Calu3 (cell line): Measurements from ENCODE around the gene TMEM256. TPM values are rescaled to one million over a fixed set of nuclear protein-coding genes. Genes with fewer than 3 reads are reported as not detected.
A peak's percentile ranks its signal among the peaks of the same experiment; 100 is the strongest.

Experiments used
- BruUV-seq: library from RNA; stranded (reverse); fragments of 400-500 nt; replicated peaks from 2 replicates; lab custom pipeline; 2021; lab: Mats Ljungman, UMichigan
- CTCF ChIA-PET: fragments of 300-600 bp; sonication (Branson Sonifier 250); formaldehyde crosslinking; loops from one replicate; lab custom pipeline; 2022; ENCODE audit warnings: antibody characterized with exemption; lab: Charles Lee
- DNase-seq: peaks from one replicate; pipeline ENCODE4 v3.0.0; 2022
- H3K27ac Mint-ChIP-seq: one replicate; pipeline ENCODE4 v1.8.0; 2022; ENCODE audit warnings: mixed read lengths; ENCODE audit not compliant: unreplicated experiment
- H3K27me3 Mint-ChIP-seq: one replicate; pipeline ENCODE4 v1.8.0; 2022; ENCODE audit warnings: mixed read lengths; ENCODE audit not compliant: unreplicated experiment
- H3K36me3 Mint-ChIP-seq: one replicate; pipeline ENCODE4 v1.8.0; 2022; ENCODE audit warnings: mild to moderate bottlenecking, moderate library complexity, mixed read lengths; ENCODE audit not compliant: insufficient read depth, unreplicated experiment
- H3K4me1 Mint-ChIP-seq: one replicate; pipeline ENCODE4 v1.8.0; 2022; ENCODE audit warnings: mild to moderate bottlenecking, low read depth, mixed read lengths; ENCODE audit not compliant: unreplicated experiment
- H3K4me3 Mint-ChIP-seq: one replicate; pipeline ENCODE4 v1.8.0; 2022; ENCODE audit warnings: mild to moderate bottlenecking, low read depth, moderate library complexity, mixed read lengths; ENCODE audit not compliant: unreplicated experiment
- H3K9me3 Mint-ChIP-seq: one replicate; pipeline ENCODE4 v1.8.0; 2022; ENCODE audit warnings: low read depth, mixed read lengths; ENCODE audit not compliant: unreplicated experiment
- intact Hi-C: fragments of 100-400 bp; cut with micrococcal nuclease; formaldehyde crosslinking; loops from one replicate; pipeline ENCODE4 v1.10.0; 2022; ENCODE audit not compliant: unreplicated experiment
- total RNA-seq: library from RNA; stranded (reverse); gene quantifications from 2 replicates; pipeline ENCODE4 v1.2.3, GENCODE V29; 2022
- TF ChIP-seq, protein P1 (sequence below): fragments of 200-600 bp; IDR thresholded peaks from one replicate; pipeline ENCODE4 v1.8.0; 2022; ENCODE audit warnings: antibody characterized with exemption; ENCODE audit not compliant: unreplicated experiment

The TMEM256 gene
- total RNA-seq, 1 experiment from 2014 or later, result 47.8 TPM

GRCh38 chr17:7406235-7406825 lies 2.4 kb upstream of the TMEM256 start:
- intact Hi-C loops, result no loop called here
- TF ChIP-seq, protein P1, sequence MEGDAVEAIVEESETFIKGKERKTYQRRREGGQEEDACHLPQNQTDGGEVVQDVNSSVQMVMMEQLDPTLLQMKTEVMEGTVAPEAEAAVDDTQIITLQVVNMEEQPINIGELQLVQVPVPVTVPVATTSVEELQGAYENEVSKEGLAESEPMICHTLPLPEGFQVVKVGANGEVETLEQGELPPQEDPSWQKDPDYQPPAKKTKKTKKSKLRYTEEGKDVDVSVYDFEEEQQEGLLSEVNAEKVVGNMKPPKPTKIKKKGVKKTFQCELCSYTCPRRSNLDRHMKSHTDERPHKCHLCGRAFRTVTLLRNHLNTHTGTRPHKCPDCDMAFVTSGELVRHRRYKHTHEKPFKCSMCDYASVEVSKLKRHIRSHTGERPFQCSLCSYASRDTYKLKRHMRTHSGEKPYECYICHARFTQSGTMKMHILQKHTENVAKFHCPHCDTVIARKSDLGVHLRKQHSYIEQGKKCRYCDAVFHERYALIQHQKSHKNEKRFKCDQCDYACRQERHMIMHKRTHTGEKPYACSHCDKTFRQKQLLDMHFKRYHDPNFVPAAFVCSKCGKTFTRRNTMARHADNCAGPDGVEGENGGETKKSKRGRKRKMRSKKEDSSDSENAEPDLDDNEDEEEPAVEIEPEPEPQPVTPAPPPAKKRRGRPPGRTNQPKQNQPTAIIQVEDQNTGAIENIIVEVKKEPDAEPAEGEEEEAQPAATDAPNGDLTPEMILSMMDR, result no peak
- peaks cover 9% of the 10 kb centered on the region for H3K4me1 Mint-ChIP-seq
- H3K4me3 Mint-ChIP-seq, result peak overlapping the region; percentile 76
- CTCF ChIA-PET, result no interaction called here
- no peak for DNase-seq
- H3K36me3 Mint-ChIP-seq, result peaks cover 38% of the 10 kb centered on the region
- H3K27me3 Mint-ChIP-seq, result peaks cover 17% of the 10 kb centered on the region
- peak overlapping the region; percentile 23 for H3K27ac Mint-ChIP-seq
- BruUV-seq, result no TSS peak
- no peaks in the 10 kb centered on the region for H3K9me3 Mint-ChIP-seq

DNA sequence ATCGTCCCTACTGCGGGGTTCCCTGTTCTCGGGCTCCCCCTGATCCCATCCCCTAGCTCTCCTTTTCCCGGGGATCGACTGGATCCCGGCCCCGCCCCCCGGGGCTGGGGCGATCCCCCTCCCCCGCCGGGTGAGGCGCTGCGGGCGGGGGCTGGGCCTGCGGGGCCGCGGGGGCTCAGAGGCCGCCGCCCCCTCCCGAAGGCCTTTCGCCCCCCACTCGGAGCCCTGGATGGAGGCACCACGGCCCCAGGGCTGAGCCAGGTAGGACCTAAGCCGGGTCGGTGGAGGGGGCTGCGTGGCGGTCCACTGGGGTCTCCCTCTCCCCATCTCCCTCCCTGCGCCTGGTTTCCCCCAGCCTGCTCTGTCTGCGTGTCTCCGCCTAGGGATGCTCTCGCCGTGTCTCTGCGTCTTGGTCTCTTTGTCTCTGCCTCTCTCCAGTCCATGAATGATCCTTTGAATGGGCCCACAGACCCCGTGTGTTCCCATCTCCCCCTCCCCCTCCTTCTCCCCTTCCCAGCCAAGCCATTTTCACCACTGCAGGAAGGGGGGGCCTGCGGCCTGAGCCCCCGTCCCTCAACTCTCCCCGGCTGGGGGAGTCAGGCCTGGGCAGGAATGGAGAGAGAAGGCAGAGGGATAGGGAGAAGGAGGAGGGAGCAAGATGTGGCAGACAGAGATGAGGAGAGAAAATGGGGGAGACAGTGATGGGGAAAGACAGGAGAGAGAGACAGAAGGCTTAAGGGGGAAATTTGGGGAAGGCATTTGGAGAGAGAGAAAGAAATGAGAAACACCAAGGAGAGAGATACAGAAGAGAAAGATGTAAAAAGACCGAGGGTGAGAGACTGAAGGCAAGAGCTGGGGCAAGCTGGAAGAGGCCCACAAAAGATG lies 1.7 kb upstream of the TMEM256 start:
- CTCF ChIA-PET, result no interaction called here
- peak overlapping the region; percentile 76 for H3K4me3 Mint-ChIP-seq
- TF ChIP-seq, protein P1, result no peak
- peaks cover 9% of the 10 kb centered on the region for H3K4me1 Mint-ChIP-seq
- BruUV-seq, result no TSS peak
- peaks cover 39% of the 10 kb centered on the region for H3K36me3 Mint-ChIP-seq
- DNase-seq, result no peak
- peak overlapping the region; percentile 23 for H3K27ac Mint-ChIP-seq
- H3K9me3 Mint-ChIP-seq, result no peaks in the 10 kb centered on the region
- intact Hi-C loops, result no loop called here
- peaks cover 17% of the 10 kb centered on the region for H3K27me3 Mint-ChIP-seq

DNA sequence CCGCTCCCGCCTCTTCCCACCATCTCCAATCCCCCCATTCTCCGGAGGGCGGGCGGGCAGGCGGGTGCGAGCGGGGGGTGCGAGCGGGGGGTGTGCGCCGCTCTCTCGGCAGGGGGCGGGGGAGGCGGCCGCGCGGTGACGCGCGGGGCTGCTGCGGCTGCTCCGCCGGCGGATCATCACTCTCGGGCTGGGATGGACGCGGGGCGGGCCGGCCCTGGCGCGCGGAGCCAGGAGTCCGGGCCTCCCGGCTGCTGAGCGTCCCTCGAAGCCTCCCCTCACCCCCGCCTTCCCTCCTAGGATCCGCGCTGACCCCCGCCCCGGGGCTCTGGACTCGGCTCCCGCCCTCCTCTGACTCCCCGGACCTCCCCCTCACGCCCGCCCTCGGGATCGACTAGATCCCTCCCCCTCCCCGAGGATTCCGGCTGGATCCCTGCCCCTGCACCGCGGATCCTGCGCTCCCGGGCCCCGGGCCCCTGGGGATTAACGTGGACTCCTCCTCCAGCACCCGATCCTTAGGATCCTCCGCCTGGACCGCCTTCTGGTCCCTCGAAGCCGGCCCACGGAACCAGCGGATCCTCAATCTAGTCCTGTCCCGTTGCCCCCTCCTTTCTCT lies 946 bp upstream of the TMEM256 start:
- H3K4me1 Mint-ChIP-seq, result peaks cover 9% of the 10 kb centered on the region
- H3K27ac Mint-ChIP-seq, result peak overlapping the region; percentile 50
- CTCF ChIA-PET, result interaction anchor here (0.6 to 1.4 kb wide), 8 partner anchors 11 to 294 kb away, joined by 3 to 7 read pairs (median 4); partner anchors contain the start of gene PLSCR3
- peaks cover 17% of the 10 kb centered on the region for H3K27me3 Mint-ChIP-seq
- DNase-seq, result peak; percentile 41
- H3K4me3 Mint-ChIP-seq, result peak overlapping the region; percentile 76
- H3K36me3 Mint-ChIP-seq, result peaks cover 39% of the 10 kb centered on the region
- TF ChIP-seq, protein P1, result no peak
- no peaks in the 10 kb centered on the region for H3K9me3 Mint-ChIP-seq
- intact Hi-C loops, result no loop called here
- no TSS peak for BruUV-seq

GRCh38 chr17:7403727-7403976 lies 245 bp downstream of the TMEM256 start:
- Mint-ChIP-seq H3K4me3 (peak overlapping the region; percentile 76), H3K4me1 (peaks cover 9% of the 10 kb centered on the region), H3K9me3 (no peaks in the 10 kb centered on the region), H3K27ac (peak overlapping the region; percentile 50), H3K36me3 (peaks cover 39% of the 10 kb centered on the region), H3K27me3 (peaks cover 17% of the 10 kb centered on the region)
- BruUV-seq, result no TSS peak
- no peak for DNase-seq
- intact Hi-C loops, result no loop called here
- CTCF ChIA-PET, result interaction anchor here (0.6 to 1.4 kb wide), 10 partner anchors 9 to 379 kb away, joined by 3 to 7 read pairs (median 3); partner anchors contain the start of genes PLSCR3 and TMEM102
- TF ChIP-seq, protein P1, result no peak
